B cell (primary cell): ENCODE data around the gene SLC39A3.

Experiments used
- EZH2 ChIP-seq: IDR thresholded peaks from 2 replicates; pipeline ENCODE4 v1.6.1; 2012; ENCODE audit warnings: borderline replicate concordance, low read depth, mild to moderate bottlenecking, moderate library complexity, low read length; ENCODE audit not compliant: insufficient read depth, poor library complexity, severe bottlenecking
- TF ChIP-seq, protein P1 (sequence below): fragments of 200-600 bp; IDR thresholded peaks from one replicate; pipeline ENCODE4 v1.8.0; 2022; ENCODE audit warnings: antibody characterized with exemption, mild to moderate bottlenecking

DNA sequence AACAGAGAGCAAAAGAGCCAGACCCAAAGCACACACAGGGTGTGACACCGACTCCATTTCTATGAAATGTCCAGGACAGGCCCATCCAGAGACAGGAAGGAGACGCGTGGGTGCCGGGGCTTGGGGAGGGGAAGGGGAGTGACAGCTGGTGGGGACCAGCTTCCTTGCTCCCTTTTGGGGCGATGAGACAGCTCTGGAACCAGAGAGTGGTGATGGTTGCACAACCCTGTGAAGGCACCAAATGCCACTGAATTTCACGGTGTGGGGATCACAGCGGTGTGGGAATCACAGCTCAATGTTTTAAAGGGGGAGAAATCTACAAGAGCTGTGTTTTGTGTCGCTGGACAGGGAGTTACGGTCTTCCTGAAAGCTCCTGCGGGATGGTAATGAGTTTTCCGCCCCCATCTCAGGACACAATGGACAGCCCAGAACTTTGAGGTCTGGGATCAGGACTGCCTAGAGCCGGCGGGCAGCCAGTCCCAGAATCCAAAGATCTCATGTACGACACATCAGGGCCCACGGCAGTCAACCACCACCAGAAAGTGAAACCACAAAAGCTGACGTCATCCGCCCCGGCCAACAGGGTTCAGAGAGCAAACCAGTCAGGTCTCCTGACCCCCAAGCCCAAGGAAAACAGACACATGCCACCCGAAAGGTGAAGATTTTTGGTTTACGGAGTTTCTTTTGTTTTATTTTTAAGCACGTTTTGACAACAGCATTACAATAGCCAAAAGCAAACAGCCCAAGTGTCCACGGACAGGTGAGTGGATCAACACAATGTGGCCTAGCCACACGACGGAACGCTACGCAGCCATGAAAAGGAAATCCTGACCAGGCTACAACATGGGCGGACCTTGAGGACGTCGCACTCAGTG lies 36.0 kb upstream of the SLC39A3 start:
- TF ChIP-seq, protein P1, sequence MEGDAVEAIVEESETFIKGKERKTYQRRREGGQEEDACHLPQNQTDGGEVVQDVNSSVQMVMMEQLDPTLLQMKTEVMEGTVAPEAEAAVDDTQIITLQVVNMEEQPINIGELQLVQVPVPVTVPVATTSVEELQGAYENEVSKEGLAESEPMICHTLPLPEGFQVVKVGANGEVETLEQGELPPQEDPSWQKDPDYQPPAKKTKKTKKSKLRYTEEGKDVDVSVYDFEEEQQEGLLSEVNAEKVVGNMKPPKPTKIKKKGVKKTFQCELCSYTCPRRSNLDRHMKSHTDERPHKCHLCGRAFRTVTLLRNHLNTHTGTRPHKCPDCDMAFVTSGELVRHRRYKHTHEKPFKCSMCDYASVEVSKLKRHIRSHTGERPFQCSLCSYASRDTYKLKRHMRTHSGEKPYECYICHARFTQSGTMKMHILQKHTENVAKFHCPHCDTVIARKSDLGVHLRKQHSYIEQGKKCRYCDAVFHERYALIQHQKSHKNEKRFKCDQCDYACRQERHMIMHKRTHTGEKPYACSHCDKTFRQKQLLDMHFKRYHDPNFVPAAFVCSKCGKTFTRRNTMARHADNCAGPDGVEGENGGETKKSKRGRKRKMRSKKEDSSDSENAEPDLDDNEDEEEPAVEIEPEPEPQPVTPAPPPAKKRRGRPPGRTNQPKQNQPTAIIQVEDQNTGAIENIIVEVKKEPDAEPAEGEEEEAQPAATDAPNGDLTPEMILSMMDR, result no peak
- TF ChIP-seq EZH2, result no peak
